NCI-H69 (cell line): ENCODE measurements around the gene CDK11A.
"Not testable (repeated sequence)": the region's sequence is repeated elsewhere in the genome, so short reads cannot be mapped to it uniquely, and the experiment has no call there.

Experiments
- DNase-seq: peaks from one replicate; lab custom pipeline; 2025; lab: John Stamatoyannopoulos, UW

CDK11A gene

GRCh38 chr1:1683104-1683905, 40.9 kb downstream of the CDK11A start:
- DNase-seq = no peak

GRCh38 chr1:1680912-1681273, 43.3 kb downstream of the CDK11A start:
- DNase-seq = no peak

GRCh38 chr1:1680031-1680911, 43.9 kb downstream of the CDK11A start:
- DNase-seq = no peak

GRCh38 chr1:1678581-1679380, 45.4 kb downstream of the CDK11A start:
- DNase-seq = no peak

GRCh38 chr1:1677718-1678580, 46.2 kb downstream of the CDK11A start:
- DNase-seq = no peak

- not testable (repeated sequence) for DNase-seq
These were observed 48.1 kb downstream of the CDK11A start for GRCh38 chr1:1676087-1676486.

- DNase-seq = not testable (repeated sequence)
These were observed 48.9 kb downstream of the CDK11A start for GRCh38 chr1:1675218-1675617.

- not testable (repeated sequence) for DNase-seq
These were observed 49.4 kb downstream of the CDK11A start for GRCh38 chr1:1674806-1675205.

- no peak for DNase-seq
These were observed 51.8 kb downstream of the CDK11A start for GRCh38 chr1:1672181-1672965.

- DNase-seq = no peak
These were observed 52.6 kb downstream of the CDK11A start for GRCh38 chr1:1671365-1672119.

- no peak for DNase-seq
These were observed 53.3 kb downstream of the CDK11A start for GRCh38 chr1:1670866-1671265.

GRCh38 chr1:1669468-1670440, 54.4 kb downstream of the CDK11A start:
- no peak for DNase-seq

- no peak for DNase-seq
These were observed 57.6 kb downstream of the CDK11A start for GRCh38 chr1:1666526-1666925.

- peak; percentile 5 for DNase-seq
These were observed 58.3 kb downstream of the CDK11A start for GRCh38 chr1:1665815-1666251.

GRCh38 chr1:1664941-1665814, 59.0 kb downstream of the CDK11A start:
- no peak for DNase-seq

- not testable (repeated sequence) for DNase-seq
These were observed 59.8 kb downstream of the CDK11A start for GRCh38 chr1:1664318-1664717.

- DNase-seq = not testable (repeated sequence)
These were observed 61.2 kb downstream of the CDK11A start for GRCh38 chr1:1662830-1663560.
